WERI-Rb-1 (cell line): ENCODE data around the gene PKP1.
A peak's percentile ranks its signal among the peaks of the same experiment; 100 is the strongest.

ENCODE experiments used
- DNase-seq: peaks from one replicate; pipeline ENCODE4 v3.0.0-alpha.2; 2020
- H3K27ac ChIP-seq: fragments of 250-450 bp; sonication (Bioruptor Pico); 2 replicates; pipeline ENCODE4 v1.5.1; 2020; ENCODE audit warnings: mild to moderate bottlenecking, moderate library complexity
- H3K27me3 ChIP-seq: fragments of 250-450 bp; sonication (Bioruptor Pico); 2 replicates; pipeline ENCODE4 v1.5.1; 2021; ENCODE audit warnings: mild to moderate bottlenecking, low read depth, moderate library complexity; ENCODE audit not compliant: insufficient read depth, severe bottlenecking
- H3K36me3 ChIP-seq: fragments of 250-450 bp; sonication (Bioruptor Pico); 2 replicates; pipeline ENCODE4 v1.5.1; 2020; ENCODE audit warnings: mild to moderate bottlenecking, moderate library complexity
- H3K4me3 ChIP-seq: 2 replicates; pipeline ENCODE4 v1.5.1; 2011; ENCODE audit warnings: low read depth, mild to moderate bottlenecking, control low read depth, low read length
- H3K9me3 ChIP-seq: fragments of 250-450 bp; sonication (Bioruptor Pico); 2 replicates; pipeline ENCODE4 v1.5.1; 2021; ENCODE audit warnings: mild to moderate bottlenecking, moderate library complexity; ENCODE audit not compliant: severe bottlenecking
- CTCF ChIP-seq: IDR thresholded peaks from 2 replicates; pipeline ENCODE4 v1.5.1; 2011; ENCODE audit warnings: low read depth, mild to moderate bottlenecking, control low read depth, inconsistent platforms, low read length

Gene PKP1

GRCh38 chr1:201321826-201322390 is 38.6 kb downstream of the PKP1 start:
- H3K27me3 ChIP-seq = no peaks in the 10 kb centered on the region
- H3K9me3 ChIP-seq = no peaks in the 10 kb centered on the region
- no peak for TF ChIP-seq CTCF
- DNase-seq = no peak
- H3K27ac ChIP-seq = no peak overlapping the region
- H3K36me3 ChIP-seq = no peaks in the 10 kb centered on the region
- no peak overlapping the region for H3K4me3 ChIP-seq

- H3K4me3 ChIP-seq = no peak overlapping the region
- H3K27me3 ChIP-seq = no peaks in the 10 kb centered on the region
- no peaks in the 10 kb centered on the region for H3K9me3 ChIP-seq
- H3K36me3 ChIP-seq = no peaks in the 10 kb centered on the region
- no peak overlapping the region for H3K27ac ChIP-seq
- no peak for DNase-seq
- TF ChIP-seq CTCF = no peak
Measured at GRCh38 chr1:201322653-201323510, 39.6 kb downstream of the PKP1 start.

- DNase-seq = no peak
- Histone ChIP-seq H3K27me3 (no peaks in the 10 kb centered on the region), H3K4me3 (no peak overlapping the region), H3K27ac (no peak overlapping the region), H3K9me3 (no peaks in the 10 kb centered on the region), H3K36me3 (no peaks in the 10 kb centered on the region)
- TF ChIP-seq CTCF = no peak
Measured at GRCh38 chr1:201324306-201324705, 41.0 kb downstream of the PKP1 start.

- no peaks in the 10 kb centered on the region for H3K36me3 ChIP-seq
- H3K27ac ChIP-seq = no peak overlapping the region
- H3K9me3 ChIP-seq = no peaks in the 10 kb centered on the region
- no peak overlapping the region for H3K4me3 ChIP-seq
- TF ChIP-seq CTCF = 0 out of 2 replicates have a peak, but pooled peaks have one; percentile 24
- H3K27me3 ChIP-seq = no peaks in the 10 kb centered on the region
- no peak for DNase-seq
Measured at GRCh38 chr1:201324821-201325677, 41.7 kb downstream of the PKP1 start.

GRCh38 chr1:201325678-201326060 is 42.4 kb downstream of the PKP1 start:
- no peak overlapping the region for H3K27ac ChIP-seq
- DNase-seq = no peak

More at GRCh38 chr1:201325678-201326060, 42.4 kb downstream of the PKP1 start:
- H3K36me3 ChIP-seq = no peaks in the 10 kb centered on the region
- H3K9me3 ChIP-seq = no peaks in the 10 kb centered on the region
- TF ChIP-seq CTCF = no peak
- H3K27me3 ChIP-seq = no peaks in the 10 kb centered on the region
- H3K4me3 ChIP-seq = no peak overlapping the region
